NB4 (cell line): ENCODE measurements around the gene LMTK3.

Source experiments
- CTCF ChIP-seq: IDR thresholded peaks from one replicate; pipeline ENCODE4 v1.5.1; 2012; ENCODE audit warnings: low read depth, low read length
- MYC ChIP-seq: IDR thresholded peaks from 2 replicates; pipeline ENCODE4 v1.6.1; 2011; ENCODE audit warnings: low read depth, low read length
- POLR2A ChIP-seq: IDR thresholded peaks from 2 replicates; pipeline ENCODE4 v1.6.1; 2011; ENCODE audit warnings: mild to moderate bottlenecking; ENCODE audit not compliant: insufficient read length; ENCODE audit errors: extremely low read depth

- TF ChIP-seq CTCF (no peak), POLR2A (no peak), MYC (no peak)
Observed at GRCh38 chr19:48502350-48503018, 9.2 kb downstream of the LMTK3 start.
